IPS-11a (cell line): Measurements from ENCODE around the gene PHLPP1.

ENCODE experiments used
- H3K4me3 ChIP-seq: one replicate; pipeline ENCODE4 v1.5.1; 2013; ENCODE audit warnings: low read depth, low read length, control low read depth

PHLPP1 gene

DNA sequence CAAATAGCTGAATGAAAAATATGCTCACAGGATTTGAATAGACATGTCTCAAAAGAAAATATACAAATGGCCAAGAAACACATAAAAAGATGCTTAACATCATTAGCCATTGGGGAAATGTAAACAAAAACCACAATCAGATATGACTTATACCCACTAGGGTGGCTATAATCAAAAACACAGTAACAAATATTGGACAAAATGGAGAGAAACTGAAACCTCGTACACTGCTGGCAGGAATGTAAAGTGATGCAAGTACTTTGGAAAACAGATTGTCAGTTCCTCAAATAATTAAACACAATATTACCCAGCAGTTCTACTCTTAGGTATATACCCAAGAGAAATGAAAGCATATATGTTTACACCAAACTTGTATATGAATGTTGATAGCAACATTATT, 213.0 kb downstream of the PHLPP1 start:
- H3K4me3 ChIP-seq = no peak overlapping the region

DNA sequence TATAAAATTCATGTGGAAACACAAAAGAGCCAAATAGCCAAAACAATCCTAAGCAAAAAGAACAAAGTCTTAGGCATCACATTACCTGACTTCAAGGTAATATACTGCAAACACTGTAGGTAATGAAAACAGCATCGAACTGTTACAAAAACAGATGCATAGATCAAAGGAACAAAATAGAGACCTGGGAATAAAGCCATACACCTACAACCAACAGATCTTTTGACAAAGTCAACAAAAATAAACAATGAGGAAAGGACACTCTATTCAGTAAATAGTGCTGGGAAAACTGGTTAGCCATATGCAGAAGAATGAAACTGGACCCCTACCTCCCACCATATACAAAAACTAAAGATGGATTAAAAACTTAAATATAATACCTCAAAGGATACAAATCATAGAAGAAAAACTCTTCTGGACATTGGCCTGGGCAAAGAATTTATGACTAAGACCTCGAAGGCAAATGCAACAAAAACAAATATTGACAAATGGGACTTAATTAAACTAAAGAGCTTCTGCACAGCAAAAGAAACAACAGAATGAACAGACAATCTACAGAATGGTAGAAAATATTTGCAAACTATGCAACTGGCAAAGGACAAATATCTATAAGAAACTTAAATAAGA, 218.0 kb downstream of the PHLPP1 start:
- H3K4me3 ChIP-seq = no peak overlapping the region

DNA sequence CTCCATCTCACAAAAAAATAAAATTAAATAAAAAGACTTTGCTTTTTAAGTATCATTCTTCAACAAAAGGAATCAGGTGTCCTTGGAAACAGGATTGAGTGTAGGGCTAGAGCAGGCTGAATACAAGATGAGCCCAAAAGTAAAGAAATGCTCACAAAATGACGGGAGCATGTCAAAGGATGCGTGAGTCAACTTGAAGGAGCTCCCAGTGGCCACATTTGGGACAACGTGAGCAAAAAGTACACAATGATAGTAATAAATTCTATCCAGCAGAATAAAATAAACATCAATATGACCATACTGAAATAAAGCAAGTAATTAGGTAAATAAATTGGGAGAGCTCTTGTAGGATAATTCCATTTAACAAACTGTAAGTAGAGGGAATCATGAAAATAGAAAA, 220.7 kb downstream of the PHLPP1 start:
- H3K4me3 ChIP-seq = no peak overlapping the region

DNA sequence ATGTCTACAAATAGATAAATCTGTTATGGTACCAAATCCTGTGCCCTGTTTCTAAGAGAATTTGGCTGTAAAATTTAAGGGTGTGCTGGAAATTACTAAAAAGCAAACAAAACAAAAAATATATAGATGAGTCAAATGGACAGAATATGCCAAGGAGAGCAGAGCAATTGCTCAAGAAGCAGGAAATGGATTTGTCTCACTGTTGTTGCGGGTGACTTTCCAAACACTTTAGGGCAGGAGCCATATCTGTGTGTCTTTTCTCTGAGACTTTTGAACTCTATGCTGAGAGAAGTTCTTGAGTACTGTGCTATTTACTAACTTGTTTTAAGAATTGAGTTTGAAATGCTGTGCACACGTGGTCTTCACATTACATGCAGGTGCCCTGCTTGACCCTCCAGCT, 221.7 kb downstream of the PHLPP1 start:
- no peak overlapping the region for H3K4me3 ChIP-seq

DNA sequence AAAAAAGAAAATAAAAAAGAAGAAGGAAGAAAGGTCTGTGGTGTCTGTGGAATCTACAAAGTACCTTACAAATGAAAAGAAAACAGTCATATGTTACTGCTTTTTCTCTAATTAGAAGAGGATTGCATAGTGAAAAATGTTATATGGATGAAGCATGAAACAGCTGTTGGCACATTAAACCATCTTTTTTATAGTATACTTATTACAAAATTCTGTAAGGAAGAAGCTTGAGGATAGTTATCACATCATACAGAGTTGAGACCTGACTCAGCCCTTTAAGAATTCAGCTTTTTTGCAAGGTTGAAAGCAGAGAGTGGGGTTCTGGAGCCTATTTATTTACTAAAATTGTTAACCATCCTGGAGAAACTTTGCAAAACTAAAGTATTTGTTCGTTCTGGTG, 222.7 kb downstream of the PHLPP1 start:
- H3K4me3 ChIP-seq = no peak overlapping the region

DNA sequence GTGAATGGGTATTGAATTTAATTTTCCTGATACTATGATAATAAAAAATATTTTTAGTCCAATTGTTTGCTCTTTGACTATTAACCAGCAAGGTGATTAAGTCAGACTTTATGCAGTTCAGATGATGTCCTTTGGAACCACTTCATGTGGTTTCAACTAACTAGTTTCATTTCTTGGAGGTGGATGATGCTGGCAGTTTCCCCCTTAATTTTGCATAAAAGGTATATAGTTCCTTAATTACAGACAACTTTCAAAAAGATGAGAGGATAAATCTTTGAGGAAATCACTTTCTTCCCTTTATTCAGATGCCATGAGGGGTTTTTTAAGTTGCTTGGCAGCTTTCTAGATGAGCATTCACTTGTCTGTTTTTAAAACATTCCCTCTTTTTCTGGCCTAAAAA, 223.1 kb downstream of the PHLPP1 start:
- no peak overlapping the region for H3K4me3 ChIP-seq

DNA sequence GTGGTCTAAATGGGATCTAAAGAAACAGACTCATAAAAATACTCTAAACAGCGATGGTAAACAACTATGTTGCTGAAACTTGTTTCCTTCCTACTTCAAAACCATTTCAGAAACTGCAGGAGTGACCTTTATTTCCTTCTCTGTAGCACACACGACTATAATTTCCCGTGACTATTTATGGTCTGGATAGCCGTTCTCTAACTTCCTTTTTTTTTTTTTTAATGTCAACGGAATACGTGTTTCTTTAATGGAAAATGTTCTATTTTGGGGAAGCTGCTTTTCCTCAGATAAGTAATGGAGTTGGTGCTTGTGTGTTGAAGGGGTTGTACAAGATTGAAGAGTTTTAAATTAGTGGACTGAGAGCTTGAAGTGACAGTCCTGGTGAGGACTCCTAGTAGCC, 224.1 kb downstream of the PHLPP1 start:
- H3K4me3 ChIP-seq = no peak overlapping the region

DNA sequence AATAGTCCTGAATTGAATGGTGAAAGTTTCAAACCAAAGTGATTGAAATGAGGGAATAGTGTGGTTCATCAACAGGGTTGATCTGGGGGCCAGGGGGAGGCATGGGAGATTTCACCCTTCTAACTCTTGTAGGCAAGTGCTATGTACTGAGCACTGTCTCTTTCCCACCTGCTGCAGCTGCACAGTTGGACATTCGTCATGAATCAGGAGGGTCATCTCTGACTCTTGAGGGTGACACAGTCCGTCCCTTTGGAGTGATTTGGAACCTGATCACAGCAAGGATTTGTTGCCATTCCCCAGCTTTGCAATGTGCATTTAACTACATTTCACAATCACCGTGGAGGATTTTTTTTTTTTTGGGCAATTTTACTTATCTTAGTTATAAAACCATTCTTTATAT, 224.6 kb downstream of the PHLPP1 start:
- H3K4me3 ChIP-seq = no peak overlapping the region

DNA sequence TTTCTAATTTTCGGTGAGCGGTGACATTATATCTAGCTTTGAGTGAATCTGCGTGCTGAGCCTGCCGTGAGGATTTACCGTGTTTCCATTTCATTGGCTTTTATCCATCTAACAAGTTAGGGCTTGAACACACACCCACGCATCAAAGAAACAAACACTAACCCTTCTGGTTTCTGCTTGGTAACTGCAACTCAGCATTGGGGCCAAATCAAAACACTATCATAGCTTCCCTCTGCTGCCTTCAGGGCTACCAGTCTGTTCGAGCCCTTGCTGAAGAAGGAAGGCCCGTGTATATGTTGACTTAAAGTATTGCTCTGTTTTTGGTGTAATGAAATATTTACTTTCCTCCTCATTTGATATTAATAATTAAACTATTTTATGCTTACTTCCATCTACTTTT, 227.2 kb downstream of the PHLPP1 start:
- no peak overlapping the region for H3K4me3 ChIP-seq

DNA sequence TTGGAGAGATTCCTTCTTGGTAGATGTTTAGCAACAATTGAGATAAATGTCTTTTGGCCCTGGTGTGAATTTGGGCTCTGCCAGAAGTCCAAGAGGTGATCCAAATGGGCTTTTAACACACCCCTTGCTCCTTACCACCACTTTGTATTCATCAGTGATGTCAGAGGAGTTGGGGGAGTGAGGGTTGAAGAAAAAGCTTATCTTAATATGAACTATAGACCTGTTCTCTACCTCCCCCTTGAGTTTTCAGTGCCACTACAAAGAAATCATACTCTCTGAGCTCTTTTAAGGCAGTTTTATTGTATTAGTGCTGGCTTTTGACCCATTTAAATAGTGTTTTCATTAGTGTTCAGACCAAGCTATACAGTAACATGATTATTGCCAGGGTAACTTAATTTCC, 229.1 kb downstream of the PHLPP1 start:
- H3K4me3 ChIP-seq = no peak overlapping the region

DNA sequence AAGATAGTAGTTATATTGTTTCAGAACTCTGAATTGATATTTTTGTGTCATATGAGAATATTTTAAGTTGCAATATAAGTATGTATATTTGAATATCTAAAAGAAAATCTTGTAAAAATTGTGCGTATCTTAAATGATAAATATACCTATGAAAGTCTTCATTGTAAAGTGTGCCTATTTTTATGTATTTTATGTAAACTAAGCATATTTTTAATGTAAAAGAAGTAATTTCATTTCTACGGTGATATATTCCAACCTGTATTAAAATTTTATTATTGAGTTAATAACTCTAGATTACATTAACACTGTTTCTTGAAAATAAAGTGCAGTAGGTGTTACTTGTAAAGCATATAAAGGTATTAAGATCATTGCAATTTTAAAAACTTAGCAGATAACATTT, 233.4 kb downstream of the PHLPP1 start:
- no peak overlapping the region for H3K4me3 ChIP-seq

DNA sequence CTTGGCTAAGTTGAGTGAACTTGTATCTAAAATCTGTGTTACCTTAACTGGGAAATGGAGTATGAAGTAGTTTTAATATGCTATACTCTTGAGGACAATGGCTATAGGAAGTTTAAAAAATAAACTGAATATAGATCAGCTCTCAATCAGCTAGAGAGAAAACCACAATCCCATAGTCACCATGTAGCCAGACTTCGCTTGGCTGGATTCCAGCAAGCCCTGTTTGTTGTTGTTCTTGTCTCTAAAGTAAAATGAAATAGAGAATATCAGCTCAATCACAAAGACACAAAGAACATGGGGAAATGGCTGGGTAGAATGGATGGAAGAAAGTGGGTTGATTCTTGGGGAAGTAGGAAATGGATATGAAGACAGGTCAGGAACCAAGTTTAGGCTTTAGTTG, 234.9 kb downstream of the PHLPP1 start:
- no peak overlapping the region for H3K4me3 ChIP-seq

DNA sequence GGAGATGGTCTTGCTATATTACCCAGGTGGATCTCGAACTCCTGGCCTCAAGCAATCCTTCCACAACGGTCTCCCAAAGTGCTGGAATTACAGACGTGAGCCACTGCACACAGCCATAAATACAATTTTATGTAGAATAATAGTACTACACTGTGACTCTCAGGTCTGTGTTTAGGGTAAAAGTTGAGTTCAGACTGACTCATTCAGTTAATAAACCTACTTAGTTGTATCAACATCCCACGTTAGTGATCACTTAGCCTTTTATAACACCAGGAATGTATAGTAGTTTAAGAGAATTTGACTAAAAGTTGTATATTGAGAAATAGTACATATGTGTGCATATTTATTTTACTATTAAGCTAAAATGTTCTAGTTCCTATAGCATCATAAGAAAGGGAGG, 237.5 kb downstream of the PHLPP1 start:
- H3K4me3 ChIP-seq = no peak overlapping the region

DNA sequence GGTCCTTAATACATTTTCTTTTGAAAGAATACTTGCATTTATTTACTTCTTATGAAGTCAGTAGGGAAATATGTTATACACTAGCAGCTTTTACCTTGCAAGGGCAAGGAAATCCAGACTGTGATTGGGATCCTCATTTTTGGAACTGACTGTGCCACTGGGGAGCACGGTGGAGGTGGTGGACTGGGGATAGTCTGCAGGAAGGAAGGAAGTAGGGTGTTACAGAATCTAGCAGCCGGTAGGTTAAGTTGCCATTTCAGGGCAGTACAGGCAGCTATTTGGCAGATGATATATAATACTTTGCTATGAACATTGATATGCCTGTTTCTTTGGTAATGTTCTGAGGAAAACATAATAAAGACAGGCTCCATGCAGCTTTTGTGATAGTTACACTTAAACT, 238.3 kb downstream of the PHLPP1 start:
- H3K4me3 ChIP-seq = no peak overlapping the region

DNA sequence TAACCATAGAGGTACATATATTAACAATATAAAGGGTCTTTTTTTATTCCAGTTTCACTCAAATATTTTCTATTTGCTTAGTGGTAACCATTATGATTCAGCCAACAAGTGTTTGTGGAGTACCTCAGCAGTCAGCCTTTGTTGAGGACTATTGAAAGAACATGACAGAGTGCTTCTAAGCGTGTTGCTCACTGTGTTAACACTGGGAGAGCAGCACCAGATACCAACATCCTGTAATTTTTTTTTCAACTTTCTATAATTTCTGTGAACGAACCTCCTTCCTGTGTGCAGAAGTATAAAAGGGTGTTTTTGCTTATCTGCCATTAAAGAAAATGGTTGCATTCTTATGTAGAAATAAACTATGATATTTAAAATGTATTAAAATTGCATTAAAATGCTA, 239.0 kb downstream of the PHLPP1 start:
- H3K4me3 ChIP-seq = no peak overlapping the region

DNA sequence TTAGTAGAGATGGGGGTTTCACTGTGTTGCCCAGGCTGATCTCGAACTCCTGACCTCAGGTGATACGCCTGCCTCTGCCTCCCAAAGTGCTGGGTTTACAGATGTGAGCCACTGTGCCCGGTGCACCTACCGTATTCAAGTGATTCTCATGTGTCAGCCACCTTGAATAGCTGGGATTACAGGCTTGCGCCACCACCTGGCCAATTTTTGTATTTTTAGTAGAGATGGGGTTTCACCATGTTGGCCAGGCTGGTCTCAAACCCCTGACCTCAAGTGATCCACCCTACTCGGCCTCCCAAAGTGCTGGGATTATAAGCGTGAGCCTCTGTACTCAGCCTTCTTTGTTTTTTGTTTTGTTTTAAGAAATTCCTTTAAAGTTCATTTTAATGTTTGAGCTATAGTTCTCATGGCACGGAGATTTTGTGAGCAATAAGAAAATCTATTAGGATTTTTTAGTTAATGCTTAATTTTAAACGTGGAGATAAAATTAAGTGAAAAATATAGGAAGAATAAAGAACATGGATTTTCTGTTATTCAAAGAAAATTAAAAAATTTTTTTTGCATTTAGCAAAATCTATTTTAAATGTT, 242.6 kb downstream of the PHLPP1 start:
- H3K4me3 ChIP-seq = no peak overlapping the region

DNA sequence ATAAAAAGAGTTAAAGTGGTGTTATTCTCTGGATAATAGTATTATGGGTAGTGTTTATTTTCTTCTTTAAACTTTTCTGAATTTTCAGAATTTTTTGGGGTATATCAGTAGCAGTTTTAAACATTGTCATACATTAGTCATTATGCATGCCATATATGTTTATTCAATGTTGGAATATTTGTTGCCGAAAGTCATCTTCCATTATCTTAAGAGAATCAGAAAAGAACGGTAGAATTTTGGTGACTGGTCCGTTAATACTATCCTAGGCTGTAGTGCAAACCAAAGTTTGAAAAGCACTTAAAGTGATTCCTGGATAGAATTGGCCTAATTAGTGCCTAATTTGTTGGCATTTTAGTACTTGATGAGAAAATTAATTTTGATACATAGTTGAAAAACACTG, 244.1 kb downstream of the PHLPP1 start:
- H3K4me3 ChIP-seq = no peak overlapping the region

DNA sequence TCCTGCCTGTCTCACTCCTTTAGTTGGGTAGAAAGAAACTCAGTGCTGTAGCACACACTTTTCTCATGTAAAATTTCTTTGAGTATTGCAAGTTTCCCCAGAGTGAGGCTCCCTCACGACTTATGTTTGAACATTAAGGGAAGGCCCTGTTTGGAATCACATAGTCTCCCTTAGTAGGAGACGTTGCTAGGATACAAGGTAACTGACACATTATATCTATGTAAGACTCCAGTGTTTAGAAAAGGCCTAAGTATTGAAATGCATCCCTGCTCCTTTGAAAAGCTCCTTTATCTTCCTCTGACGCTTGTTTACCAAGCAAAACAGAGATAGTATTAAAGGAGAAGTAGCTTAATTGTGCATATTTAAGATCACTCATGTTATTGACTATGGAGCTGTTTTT, 248.2 kb downstream of the PHLPP1 start:
- H3K4me3 ChIP-seq = no peak overlapping the region

DNA sequence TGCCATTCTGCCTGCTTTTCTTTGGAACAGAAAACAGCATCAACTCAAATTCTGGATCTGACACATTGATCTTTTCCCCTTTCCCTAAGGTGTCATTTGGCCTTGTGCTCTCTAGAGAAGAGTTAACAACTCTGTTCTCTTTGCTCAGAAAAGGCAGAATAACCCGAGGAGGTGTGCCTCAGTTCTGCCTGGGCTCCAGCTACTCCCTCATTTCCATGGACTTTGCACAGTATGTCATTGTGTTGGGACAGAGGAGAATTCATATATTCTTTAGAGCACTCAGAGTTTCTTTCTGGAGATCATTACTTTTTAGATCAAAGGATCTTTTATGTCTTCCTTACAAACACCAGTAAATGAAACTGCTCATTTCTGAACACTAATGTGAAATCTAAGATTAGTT, 249.1 kb downstream of the PHLPP1 start:
- H3K4me3 ChIP-seq = no peak overlapping the region

DNA sequence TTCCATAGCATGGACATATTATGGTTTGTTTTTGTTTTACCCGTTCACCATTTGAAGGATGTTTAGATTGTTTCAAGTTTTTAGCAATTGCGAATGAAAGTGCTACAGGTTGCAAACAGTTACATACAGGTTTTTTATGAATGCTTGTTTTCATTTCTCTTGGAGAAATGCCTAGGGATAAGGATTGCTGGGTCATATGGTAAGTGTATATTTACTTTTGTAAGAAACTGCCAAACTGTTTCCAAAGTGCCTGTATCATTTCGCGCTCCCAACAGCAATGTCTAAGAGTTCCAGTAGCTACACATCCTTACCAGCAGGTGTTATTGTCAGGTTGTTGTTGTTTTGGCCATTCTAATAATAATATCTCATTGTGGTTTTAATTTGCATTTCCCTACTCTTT, 251.7 kb downstream of the PHLPP1 start:
- H3K4me3 ChIP-seq = no peak overlapping the region

DNA sequence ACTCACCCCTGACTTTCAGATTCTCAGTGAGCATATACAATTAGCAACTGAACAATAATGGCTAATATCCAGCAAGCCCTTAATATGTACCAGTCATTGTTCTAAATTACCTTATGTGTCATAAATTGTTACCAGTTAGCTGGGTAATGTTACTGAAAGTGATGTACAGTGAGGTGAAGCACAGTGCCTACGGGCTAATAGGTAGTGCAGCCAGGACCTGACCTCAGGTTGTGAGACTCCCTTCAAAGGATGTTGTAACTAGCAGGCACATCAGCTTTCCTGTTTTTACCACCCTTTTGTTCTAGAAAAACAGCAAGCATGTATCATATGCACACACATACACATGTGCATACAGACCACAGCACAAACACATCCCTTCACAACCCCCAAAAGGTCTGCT, 258.3 kb downstream of the PHLPP1 start:
- H3K4me3 ChIP-seq = no peak overlapping the region

DNA sequence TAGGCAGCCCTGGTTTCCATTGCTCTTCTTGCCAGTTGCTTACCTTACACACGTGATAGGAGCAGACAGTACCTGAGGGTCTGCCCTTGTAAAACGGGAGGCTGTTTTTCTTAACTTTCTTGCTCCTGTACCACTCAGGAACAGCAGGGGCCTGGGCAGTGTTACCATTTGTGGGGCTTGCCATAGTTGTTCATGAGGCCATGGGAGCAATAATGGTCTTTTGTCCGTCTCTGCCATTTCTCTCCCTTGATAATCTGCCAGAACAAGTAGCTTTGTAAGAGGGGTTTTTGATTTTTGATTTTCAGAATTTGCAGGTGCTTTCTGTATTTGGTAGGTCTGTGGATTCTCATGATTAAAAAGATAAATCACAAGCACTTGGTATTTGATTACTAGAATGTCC, 259.0 kb downstream of the PHLPP1 start:
- no peak overlapping the region for H3K4me3 ChIP-seq

DNA sequence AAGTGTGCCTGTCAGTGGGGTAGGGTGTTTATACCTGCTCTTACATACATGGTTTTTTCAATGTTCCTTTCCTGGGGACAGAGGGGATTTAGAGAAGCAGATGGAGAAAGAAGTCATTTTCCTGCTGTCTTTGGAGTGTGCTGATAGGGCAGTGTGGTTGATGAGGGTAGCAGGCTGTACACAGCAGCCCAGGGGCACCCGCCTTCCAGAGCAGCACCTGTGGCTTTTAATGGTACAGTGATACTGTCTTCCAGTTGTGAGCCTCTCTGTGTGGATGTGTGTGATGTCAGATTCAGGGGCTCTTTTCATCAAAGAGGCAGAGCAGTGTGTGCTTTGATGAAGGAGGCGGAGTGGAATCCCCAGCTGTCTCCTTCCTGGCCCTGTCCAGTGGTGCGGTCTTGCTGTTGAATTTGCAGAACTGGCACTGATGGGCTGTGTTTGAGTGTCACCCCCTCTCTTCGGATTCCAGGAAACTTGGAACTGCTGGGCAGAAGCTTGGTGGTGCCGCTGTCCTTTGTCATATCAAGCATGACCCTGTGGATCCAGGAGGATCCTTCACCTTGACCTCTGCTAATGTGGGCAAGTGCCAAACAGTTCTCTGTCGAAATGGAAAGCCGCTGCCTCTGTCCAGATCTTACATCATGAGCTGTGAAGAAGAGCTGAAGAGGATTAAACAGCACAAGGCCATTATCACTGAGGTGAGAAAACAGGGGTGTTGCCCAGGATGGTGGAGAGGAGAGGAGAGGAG, 259.8 kb downstream of the PHLPP1 start:
- no peak overlapping the region for H3K4me3 ChIP-seq
